Heart left ventricle (tissue), 13 donors: ENCODE measurements around the gene MAN1B1.

Experiments
- CTCF ChIP-seq, 12 donors: fragments of 200-600 bp; sonication (generic) in 4 of 12; IDR thresholded peaks; one replicate each; pipeline versions ENCODE4 v1.5.0 to v1.8.0; 2018 to 2022; ENCODE audit warnings: antibody characterized with exemption in 12 of 12, mild to moderate bottlenecking in 5 of 12
- POLR2A ChIP-seq, 2 donors: fragments of 450-650 bp; IDR thresholded peaks; one replicate each; pipeline ENCODE4 v1.6.1; 2017; ENCODE audit warnings: antibody characterized with exemption in 2 of 2, mild to moderate bottlenecking in 2 of 2, moderate library complexity in 2 of 2
- donor health status: ischemic (EF 13 %, LVEDD 7.1; RV severe dilation, severe dysfunction).
- donor health status: DM: no; HTN: yes; CAD: no.
- donor health status: DM: no; HTN: no; CAD: no.
- donor health status: ischemic (EF 25% LVEDD 6.9; RV normal size, moderate dysfunction).
- donor health status: ischemic (EF 25% LVEDD 5.7; RV mildly dilated, moderate dysfunction).
- donor health status: ischemic (EF 35%, LVEDD 5.7; RV mildly dilated, moderate dysfunction).
- donor health status: nonischemic (EF 11% LVEDD 7.7; RV severe dilation, severe dysfunction).
- donor health status: DM: yes; HTN: yes; CAD: no.
- donor health status: PGD.
- donor health status: ischemic (EF 29% LVEDD 5.4; RV normal size, mild dysfunction).
- donor health status: nonischemic (EF 23%, LVEDD 6.1; RV moderate dilation, normal function).

- no peak for TF ChIP-seq CTCF (IDR thresholded peaks at IDR 0.05)
- TF ChIP-seq POLR2A (IDR thresholded peaks at IDR 0.05): no peak
Observed at GRCh38 chr9:137044037-137044436, 42.7 kb upstream of the MAN1B1 start.
